Hematopoietic multipotent progenitor cell treated with erythropoietin and hydrocortisone succinate and interleukin-3 and kit ligand, for 15 days (in vitro differentiated cells): Measurements from ENCODE around the gene SLC6A20.

Source experiments
- DNase-seq: peaks from one replicate; pipeline ENCODE4 v3.0.0-alpha.2; 2015; ENCODE audit warnings: low spot score

SLC6A20 gene

DNA sequence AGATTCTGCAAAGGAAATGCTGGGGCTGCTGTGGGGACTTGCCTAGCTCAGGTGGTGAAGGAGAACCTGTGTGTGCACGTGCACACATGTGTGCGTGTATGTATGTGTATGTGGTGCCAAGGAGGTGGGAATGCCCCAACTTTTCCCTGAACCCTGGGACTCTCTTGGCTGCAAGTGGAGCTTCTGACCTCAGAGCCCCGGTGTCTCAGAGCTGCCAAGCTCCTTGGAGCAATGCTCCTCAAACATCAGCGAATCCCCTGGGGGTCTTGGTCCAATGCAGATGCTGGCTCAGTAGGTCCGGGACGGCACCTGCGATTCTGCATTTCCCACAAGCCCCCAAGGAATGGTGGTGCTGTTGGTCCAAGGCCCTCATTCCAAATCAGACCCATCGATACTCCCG lies 5.8 kb upstream of the SLC6A20 start:
- no peak for DNase-seq

DNA sequence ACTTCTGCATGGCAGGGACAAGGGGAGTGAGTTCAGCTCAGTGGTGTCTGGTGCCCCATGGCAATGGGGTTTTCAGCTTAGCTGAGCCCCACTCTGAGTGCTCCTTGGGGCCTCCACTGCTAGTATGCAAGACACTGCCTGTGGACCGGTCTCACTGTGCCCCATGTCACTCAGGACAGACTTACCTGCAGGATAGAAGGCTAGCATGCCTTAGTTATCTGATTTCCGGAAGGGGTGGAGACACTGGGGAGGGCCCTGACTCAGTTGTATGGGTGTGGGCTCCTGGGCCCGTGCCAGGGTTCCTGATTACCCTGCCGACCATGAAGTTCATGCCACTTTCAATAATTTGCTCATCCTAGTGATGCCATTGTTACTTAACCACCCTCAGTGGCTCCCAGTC lies 4.3 kb upstream of the SLC6A20 start:
- no peak for DNase-seq

DNA sequence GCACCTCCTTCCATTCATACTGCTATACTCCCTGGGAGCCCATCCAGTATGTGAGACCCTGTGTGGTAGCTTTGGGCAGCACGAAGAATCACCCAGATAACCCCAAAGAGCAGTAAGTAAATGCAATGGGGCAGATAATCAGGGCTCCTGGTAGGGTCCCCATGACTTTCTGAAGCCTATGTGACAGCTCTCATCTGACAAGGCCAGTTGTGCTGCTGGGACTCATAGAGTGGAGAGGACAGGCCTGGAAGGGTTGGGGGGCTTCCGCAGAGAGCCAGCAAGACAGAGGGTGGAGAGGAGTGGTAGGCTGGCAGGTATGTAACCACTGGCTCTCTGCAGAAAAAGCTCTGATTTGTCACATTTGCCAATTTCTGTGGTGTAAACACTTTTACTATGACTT lies 3.2 kb upstream of the SLC6A20 start:
- no peak for DNase-seq

DNA sequence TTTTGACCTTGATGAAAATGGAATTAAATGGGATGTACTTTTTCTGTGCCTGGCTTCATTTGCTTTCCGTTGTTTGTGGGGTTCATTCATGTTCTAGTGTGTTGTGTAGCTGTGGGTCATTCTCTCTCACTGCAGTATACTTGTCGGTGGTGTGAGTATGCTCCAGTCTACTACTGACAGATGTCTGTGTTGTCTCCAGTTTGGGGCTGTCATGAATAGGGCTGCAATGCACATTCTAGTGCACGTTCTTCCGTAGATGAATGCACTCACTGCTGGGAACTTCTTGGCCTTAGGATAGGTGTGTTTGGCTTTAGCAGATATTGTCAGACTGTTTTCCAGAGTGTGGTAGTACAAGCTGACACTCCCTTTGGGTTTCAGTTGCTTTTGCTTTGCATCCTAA lies 1.7 kb upstream of the SLC6A20 start:
- no peak for DNase-seq

DNA sequence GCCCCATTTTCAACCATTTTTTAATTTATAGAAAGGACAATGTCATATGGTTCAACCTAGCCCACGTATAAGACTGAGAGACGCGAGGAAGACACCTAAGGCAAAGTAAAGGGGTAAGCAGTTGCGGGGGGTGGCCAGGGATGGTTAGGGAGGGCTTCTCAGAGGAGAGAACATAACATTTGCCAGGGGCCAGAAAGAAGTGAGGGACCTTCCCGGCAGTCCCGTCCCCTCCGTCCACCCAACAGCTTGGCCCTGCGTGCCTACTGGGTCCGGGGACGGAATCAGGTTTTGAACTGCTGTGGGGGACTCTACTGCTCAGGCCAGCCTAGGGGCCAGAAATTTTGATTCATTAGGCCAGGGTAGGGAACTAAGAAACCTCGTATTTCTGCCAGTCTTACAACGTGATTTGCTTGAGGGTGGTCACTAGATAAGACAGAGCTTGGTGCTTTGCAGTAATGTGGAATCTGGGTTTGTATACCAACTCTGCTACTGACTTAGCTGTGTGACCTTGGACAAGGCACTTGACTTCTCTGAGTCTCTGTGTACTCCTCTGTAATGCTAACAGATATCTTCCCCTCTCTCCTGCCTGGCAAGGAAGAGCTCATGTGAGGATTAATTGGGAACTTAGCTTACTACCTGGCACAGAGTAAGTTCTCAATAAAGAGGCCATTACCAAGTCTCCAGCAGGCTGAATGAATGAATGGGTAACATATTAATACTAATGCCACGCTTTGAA lies 734 bp upstream of the SLC6A20 start:
- DNase-seq = no peak

DNA sequence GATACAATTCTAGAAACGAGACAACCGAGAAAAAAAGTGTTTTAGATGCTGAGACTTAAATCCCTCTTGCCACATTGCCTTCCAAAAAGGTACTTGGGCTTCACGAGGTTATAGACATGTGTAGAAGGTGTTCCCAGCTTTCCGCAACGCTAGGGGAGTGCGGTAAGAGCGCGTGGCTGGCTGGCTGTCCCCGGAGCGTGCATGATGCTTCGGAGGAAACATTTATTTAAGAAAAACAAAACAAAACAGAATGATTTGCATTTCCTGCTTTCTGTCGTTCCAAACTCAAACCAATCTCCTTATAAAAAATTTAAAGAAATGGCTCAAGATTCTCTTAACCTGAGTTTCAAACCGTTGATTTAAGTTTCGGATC lies 841 bp downstream of the SLC6A20 start:
- DNase-seq = no peak

DNA sequence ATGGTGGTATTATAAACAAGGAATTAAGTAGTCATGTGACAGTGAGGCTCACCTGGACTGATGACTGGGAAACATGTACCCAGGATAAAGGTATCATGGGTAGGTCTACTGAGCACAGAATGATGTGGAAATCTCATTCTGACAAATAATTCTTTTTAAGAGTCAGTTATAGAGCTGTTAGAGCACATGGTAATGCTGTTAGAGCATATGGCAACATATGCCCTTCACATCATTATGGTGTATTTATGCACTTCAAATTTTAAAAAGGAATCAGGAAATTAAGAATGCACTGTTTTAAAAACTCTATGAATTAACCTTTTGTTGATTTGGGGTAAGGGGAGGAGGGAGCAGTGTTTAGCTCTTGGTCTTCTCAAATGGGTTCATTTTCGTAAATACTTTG lies 1.7 kb downstream of the SLC6A20 start:
- DNase-seq = no peak

DNA sequence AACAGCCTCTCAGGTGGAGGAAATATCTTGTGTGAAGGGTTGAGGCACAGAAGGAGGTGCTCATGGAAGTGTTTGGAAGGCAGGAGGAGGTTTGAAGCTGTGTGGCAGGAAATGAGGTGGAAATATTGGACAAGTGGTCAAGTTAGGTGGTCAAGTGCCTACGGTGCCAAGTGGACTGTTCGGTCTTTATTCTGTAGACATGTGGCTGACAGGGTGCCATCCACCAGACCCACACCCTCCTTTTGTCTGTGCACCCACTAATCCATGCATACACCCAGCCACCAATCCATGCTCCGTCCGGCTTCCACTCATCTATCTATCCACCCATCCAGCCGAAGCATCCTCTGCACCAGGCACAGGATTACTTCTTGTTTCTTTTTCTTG lies 2.2 kb downstream of the SLC6A20 start:
- no peak for DNase-seq

DNA sequence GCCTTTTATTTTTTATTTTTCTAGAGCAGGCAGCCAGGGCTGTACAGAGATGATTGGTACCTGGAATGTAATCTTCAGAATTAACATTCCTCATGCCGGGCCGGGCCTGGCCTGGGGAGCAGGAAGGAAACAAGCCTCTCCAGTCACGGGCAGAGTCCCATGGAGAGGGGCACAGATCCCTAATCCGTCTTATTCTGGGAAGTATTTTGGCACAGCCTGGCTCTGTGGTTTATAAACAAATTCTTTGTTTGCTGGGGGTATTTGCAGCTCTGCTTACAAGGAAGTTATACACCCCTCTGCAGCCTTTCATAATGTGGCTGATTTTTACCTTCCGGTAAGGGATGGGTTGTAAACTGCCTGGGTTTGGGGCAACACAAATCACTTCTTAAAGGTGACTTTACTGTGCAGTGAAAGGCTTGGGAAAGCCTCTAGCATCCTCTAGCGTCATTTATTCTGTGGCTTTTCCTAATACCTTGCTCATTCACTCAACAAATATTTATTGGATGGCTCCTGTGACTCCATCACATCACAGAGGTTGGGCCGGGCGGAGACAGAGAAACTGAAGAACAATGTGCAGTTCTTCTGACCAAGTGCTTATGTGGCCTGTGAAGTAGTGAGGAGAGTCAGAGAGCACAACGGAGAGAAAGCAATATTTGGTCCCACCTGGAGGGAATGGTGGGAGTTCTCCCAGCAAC lies 2.7 kb downstream of the SLC6A20 start:
- DNase-seq = no peak

DNA sequence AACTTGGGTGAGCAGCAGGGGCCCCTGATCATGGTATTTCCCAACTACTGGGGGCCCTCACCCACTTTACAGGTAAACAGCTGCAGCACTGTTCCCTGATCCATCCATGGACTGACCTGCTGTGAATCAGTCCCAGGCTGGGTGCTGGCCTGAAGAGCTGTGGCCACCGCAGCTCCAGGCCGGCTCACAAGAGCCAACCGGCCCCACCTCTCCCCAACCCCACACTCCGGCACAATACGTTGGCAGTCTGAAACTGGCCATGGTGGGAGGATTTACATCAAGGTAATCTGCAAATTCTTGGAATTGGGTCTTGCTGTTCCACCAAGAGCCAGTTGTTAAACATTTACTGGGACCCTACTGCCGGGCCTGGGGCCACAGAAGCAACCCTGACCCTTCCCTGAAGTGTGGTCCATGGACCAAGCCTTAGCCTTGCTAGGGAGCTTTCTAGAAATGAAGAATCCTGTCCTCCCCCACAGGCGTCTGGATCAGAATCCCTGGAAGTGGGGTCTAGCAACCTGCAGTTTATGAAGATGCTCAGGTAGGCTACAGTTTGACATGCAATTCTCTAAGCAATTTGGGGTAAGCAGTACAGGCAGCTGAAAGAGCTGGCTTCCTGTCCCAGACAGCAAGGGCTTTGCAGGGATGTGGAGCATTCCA lies 3.7 kb downstream of the SLC6A20 start:
- no peak for DNase-seq

DNA sequence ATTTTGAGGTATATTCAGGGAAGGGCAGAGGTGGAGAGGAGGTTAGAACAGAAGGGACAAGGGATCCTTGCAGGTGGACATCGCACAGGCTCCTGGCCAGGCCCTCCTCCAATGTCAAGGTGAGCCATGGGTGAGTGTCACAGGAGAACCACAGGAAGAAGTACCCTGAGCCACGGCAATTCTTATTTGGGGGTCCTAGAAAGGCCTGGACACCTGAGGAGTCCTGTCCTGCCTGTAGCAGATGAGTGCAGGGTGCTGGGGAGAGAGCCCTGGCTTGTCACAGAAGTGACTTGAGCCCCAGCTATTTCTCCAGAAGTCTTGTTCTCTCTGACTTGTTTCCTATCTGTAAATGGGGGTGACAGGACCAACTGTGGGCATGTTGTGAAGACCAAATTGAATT lies 4.3 kb downstream of the SLC6A20 start:
- no peak for DNase-seq

DNA sequence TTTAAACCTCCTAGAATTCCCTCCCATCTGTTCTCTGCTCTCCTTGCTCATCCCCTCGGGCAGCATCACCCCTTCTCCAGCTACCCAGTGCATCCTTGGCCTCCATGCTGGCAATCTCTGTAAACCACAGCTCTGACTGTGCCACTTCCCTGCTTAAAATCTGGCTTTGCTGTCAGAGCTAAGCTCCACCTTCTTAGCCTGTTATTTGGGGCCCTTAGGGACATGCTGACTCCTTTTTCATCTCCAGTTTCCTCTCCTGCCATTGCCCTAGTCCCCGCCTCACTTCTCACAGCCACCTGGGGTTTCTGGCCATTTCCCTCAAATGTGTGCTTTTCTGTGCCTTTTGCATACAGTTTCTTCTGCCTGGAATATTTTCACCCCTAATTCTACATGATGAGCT lies 5.7 kb downstream of the SLC6A20 start:
- DNase-seq = no peak

DNA sequence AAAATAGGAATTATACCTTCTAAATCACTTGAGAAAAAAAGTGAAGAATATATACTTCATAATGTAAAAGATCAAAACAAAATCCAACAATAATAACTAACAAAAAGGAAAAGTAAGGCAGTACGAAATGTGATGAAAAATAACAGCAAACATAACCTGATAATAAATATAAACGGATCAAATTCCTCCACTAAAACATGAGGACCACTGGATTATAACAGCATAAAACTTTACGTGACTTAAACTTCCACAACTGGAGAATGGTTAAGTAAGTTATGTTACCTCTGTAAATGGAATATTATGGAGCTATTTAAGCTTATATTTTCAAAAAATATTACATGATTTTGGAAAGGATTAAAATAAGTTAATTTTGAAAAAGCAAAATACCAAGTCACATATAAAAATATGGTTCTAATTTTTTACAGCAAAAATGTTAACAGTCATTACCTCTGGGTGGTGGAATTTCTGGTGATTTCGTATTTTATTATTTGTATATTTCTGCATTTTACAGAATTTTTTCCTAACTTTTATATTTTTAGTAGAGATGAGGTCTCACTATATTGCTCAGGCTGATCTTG lies 7.0 kb downstream of the SLC6A20 start:
- no peak for DNase-seq

DNA sequence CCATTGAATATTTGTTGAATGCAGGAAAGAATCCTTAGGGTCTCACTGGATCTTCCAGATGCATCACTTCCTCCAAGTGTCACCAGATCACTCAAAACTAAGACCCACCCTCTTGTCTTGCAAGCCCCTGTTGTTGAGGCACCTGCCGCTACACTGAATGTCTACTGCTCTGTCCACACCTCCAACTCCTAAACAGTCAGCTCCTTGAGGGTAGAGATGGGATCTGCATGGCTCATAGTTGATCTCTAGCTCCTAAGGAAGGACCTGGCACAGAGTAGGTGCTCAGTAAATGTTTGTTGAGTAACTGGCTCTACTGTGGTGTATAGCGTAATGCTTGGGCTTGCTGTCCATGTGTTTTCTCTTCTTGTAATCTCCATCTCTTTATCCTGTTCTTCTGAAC lies 8.8 kb downstream of the SLC6A20 start:
- no peak for DNase-seq

DNA sequence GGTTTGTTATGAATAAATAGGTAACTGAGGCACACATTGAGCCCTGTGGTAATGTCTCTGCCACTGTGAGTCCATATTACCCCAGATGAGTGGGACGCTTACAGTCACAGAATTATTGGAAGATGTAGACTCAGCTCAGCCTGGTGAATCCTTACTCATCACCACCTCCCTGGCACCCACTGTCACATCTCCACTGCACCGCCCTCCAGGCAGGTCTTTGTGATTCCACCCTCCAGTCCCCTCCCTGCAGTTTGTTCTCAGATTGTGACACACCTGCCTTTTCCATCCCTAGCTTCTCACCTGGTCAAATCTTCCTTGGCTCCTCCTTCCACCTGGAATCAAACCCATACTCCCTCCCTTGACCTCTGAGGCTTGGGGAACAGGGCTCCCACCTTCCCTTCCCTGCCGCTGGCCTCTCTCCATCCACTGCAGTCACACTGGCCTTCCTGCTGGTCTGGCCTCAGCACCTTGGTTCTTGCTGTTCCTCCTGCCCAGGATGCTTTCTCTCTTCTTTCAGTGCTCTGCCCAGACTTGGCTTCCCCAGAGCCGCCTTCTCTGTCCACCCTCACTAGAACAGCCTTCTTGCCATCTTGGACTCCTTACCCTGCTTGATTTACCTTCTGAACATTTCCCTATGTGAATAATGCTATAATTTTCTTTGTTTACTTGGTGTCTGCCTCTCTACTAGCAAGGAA lies 9.4 kb downstream of the SLC6A20 start:
- DNase-seq = no peak

DNA sequence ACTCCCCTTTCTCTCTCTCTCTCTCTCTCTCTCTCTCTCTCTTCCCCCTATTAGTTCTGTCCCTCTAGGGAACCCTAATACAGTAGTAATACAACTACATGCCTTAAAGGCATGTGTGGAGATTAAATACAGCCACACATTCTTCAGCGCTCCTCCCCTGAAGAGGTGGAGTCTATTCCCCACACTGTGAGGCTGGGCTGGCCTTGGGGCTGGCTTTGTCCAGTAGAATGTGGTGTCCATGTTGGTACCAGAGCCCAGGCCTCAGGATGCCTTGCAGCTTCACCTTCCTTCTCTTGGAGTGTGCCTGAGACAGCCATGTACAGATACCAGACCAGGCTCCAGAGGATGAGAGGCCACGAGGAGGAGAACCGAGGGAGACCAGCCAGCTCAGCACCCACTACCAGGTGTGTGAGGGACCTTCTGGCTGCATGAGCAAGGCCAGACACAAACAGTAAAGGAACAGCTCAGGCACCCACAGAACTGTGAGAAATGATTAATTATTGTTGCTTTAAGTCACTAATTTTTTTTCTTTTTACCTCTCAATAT lies 10.7 kb downstream of the SLC6A20 start:
- no peak for DNase-seq

DNA sequence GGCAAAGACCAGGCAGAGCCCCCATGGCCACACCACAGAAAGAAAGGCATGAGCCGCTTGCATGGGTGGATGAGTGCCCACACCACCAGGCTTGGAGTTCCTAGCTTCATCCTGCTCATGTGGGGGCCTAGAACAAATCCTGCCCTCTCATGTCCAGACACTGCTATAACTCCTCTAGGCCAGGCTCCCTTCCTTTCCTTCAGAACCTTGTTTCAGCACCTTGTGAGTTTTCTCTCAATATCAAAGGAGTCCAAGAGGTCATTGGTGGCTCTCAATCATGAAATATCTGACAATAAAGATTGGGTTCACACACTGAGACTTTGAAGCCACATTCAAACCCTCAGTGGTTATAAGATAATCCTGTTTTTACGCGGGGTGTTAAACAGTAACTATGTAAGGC lies 12.7 kb downstream of the SLC6A20 start:
- no peak for DNase-seq

DNA sequence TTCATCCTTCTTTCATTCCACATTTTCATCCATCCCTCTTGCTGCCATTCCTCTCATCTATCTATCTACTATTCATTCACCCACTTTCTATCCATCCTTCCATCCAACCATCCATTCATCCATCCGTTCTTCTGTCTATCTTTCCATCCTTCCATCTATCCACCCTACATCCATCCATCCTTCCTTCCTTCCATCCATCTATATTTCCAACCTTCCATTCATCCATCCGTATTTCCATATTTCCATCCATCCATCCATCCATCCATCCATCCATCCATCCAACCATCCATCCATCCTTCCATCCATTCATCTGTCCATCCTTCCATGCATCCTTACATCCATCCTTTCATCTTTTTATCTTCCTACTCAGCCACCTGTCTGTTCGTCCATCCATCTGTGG lies 14.0 kb downstream of the SLC6A20 start:
- DNase-seq = no peak

DNA sequence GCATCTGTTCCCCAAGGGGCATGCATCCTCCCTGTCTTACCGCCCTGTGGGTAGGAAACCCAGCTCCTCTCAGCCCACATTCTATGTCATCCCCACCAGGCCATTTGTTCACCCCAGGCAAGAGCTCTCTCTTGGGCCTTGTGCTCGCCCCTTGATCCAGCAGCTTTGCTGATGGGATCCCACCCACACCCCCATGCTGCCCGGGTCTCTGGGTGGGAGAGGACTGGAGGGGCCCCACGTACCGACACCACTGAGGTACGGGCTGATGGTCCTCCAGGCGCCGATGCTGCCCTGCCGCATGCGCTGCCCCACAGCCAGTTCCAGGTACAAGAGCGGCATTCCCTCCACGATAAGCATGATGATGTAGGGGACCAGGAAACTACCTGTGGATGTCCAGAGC lies 14.5 kb downstream of the SLC6A20 start:
- DNase-seq = no peak

DNA sequence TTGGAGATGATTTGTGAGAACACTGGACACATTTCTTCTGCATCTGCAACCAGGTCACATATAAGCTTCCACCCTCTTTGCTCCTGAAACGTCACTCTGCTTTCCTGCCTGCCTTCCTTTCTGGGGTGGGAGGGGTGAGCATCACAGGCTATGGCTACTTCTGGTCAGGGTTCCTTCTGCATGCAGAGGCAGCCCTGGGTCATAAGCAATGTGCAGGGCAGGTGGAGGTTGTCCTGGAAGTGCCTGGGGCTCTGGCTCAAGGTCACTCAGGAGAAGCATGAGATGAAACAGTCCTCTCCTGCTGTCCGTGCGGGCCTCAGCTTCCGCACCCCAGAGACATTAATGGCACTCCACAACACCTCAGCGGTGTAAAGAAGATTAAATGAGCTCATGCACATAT lies 15.1 kb downstream of the SLC6A20 start:
- no peak for DNase-seq

DNA sequence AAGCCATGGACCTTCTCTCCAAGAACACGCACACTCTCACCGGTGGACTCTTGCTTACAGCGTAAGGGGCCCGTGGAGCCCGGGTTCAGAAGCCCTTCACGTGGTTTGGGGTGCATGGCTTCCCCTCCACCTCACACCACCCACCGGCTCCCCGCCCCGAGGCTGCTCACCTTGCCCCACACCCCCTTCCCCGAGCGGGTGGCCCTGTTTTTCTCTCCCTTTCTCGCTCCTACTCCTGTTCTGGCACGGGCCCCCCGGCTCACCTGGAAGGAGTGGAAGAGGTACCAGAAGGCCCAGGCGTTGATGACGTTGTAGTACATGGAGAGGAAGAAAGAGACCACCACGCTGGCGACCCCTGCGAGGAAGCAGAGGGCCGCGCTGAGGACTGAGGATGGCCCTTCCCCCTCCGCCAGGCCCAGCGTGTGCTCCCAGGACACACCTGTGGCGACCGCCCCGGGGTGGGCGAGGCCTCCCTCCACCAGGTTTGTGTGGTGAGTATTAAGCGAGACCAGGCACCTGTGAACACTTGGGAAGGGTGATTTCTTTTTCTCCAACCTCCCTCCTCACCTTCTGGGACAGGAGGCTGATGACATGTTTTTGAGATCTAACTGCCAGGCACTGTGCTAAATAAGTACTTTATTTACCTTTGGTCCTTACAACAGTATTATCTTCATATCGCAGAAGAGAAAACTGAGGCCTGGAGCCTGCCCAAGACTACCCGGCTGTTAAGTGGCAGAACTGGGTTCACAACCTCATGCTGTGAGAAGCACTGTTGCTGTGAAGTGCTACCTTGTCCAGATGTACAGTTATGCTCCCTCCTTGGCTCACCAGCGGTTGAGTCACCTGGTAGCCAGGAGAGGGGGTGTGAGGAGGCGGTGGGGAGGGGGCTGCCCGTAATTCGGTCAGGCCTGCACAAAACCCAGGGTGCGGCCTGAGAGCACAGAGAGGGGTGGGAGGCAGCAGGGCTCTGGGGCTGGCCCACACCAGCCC lies 16.3 kb downstream of the SLC6A20 start:
- no peak for DNase-seq
